Gastroesophageal sphincter (tissue), 4 donors: ENCODE measurements around the gene NXPH4. TPM values are rescaled to one million over a fixed set of nuclear protein-coding genes. Genes with fewer than 3 reads are reported as not detected.

Experiments used
- ATAC-seq: fragments of 150-250 bp; one replicate; pipeline ENCODE4 v1.9.1; 2016; ENCODE audit warnings: mild to moderate bottlenecking, moderate library complexity
- H3K27ac ChIP-seq, 4 donors: fragments of 200-600 bp; sonication (generic) in 3 of 4; 1 replicate in 3 of 4; 2 replicates in 1 of 4; pipeline ENCODE4 v1.5.1; 2016 to 2019
- H3K27me3 ChIP-seq: fragments of 200-600 bp; sonication (generic); one replicate; pipeline ENCODE4 v1.5.1; 2019
- H3K36me3 ChIP-seq, 2 donors: fragments of 200-600 bp; sonication (generic); one replicate each; pipeline ENCODE4 v1.5.1; 2019; ENCODE audit warnings: control low read depth in 1 of 2
- H3K4me1 ChIP-seq, 3 donors: fragments of 200-600 bp; sonication (generic); 1 replicate in 2 of 3; 2 replicates in 1 of 3; pipeline ENCODE4 v1.5.1; 2016 to 2019; ENCODE audit warnings: control low read depth in 2 of 3
- H3K4me3 ChIP-seq, 2 donors: fragments of 200-600 bp; sonication (generic); one replicate each; pipeline ENCODE4 v1.5.1; 2019; ENCODE audit warnings: mild to moderate bottlenecking in 1 of 2, moderate library complexity in 1 of 2
- H3K9me3 ChIP-seq, 3 donors: fragments of 200-600 bp; sonication (generic); one replicate each; pipeline ENCODE4 v1.5.1; 2017 to 2019; ENCODE audit warnings: control low read depth in 2 of 3
- CTCF ChIP-seq, 4 experiments: fragments of 200-600 bp in 2 of 4; fragments of 450-650 bp in 2 of 4; sonication (generic) in 1 of 4; IDR thresholded peaks; one replicate each; pipeline ENCODE4 v1.5.1; 2017 to 2019; ENCODE audit warnings: antibody characterized with exemption in 4 of 4, mild to moderate bottlenecking in 2 of 4, moderate library complexity in 2 of 4
- EP300 ChIP-seq: sonication (generic); formaldehyde crosslinking; IDR thresholded peaks from one replicate; pipeline ENCODE4 v1.6.1; 2017; ENCODE audit warnings: antibody characterized with exemption, mild to moderate bottlenecking
- POLR2A ChIP-seq, 2 donors: fragments of 450-650 bp; IDR thresholded peaks; one replicate each; pipeline ENCODE4 v1.6.1; 2017; ENCODE audit warnings: antibody characterized with exemption in 2 of 2, mild to moderate bottlenecking in 2 of 2, moderate library complexity in 1 of 2
- POLR2AphosphoS5 ChIP-seq: sonication (generic); formaldehyde crosslinking; IDR thresholded peaks from one replicate; pipeline ENCODE4 v1.6.1; 2017; ENCODE audit warnings: antibody characterized with exemption
- WGBS, 2 donors: methylation state at CpG; one replicate each; pipeline ENCODE4 v1.1.5; 2018; ENCODE audit warnings: low coverage in 1 of 2; 5-methylcytosine and 5-hydroxymethylcytosine counted together
- total RNA-seq, 4 donors: library from RNA; depleted of rRNA; stranded (reverse); fragments of >200 nt; gene quantifications; one replicate each; pipeline ENCODE4 v1.1.0, GENCODE V29; 2016

NXPH4 gene
- total RNA-seq, 4 donors from 2014 or later = 1.1 TPM; not detected in 3

- ATAC-seq = no peak
- Histone ChIP-seq H3K27me3 (no peaks in the 10 kb centered on the region), H3K4me3 (no peak overlapping the region), H3K9me3 (no peaks in the 10 kb centered on the region), H3K27ac (no peak overlapping the region), H3K4me1 (no peaks in the 10 kb centered on the region), H3K36me3 (peaks cover 0 to 100% of the 10 kb centered on the region in 2 donors)
- TF ChIP-seq EP300 (no peak), CTCF (IDR thresholded peaks at IDR 0.05) (no peak), POLR2A (IDR thresholded peaks at IDR 0.05) (no peak), POLR2AphosphoS5 (no peak)
- 93% methylated on average over 2 of the region's 34 CpGs; no CpG with 5 or more reads in 1 of the 2 donors for WGBS, 2 donors
Measured at GRCh38 chr12:57195611-57196371, 20.8 kb upstream of the NXPH4 start.

GRCh38 chr12:57196439-57196838, 20.2 kb upstream of the NXPH4 start:
- Histone ChIP-seq H3K4me3 (no peak overlapping the region), H3K9me3 (no peaks in the 10 kb centered on the region), H3K4me1 (no peaks in the 10 kb centered on the region), H3K27ac (no peak overlapping the region), H3K27me3 (no peaks in the 10 kb centered on the region), H3K36me3 (peaks cover 0 to 100% of the 10 kb centered on the region in 2 donors)
- no peak for TF ChIP-seq CTCF (IDR thresholded peaks at IDR 0.05)
- 67 to 75% methylated on average over 1 to 4 of the region's 4 CpGs for WGBS, 2 donors
- ATAC-seq = no peak

- ATAC-seq = no peak
- TF ChIP-seq CTCF (IDR thresholded peaks at IDR 0.05) = no peak
- TF ChIP-seq EP300 = no peak
- TF ChIP-seq POLR2AphosphoS5 = no peak
- TF ChIP-seq POLR2A (IDR thresholded peaks at IDR 0.05) = no peak
- H3K36me3 ChIP-seq = peaks cover 0 to 100% of the 10 kb centered on the region in 2 donors
- no peak overlapping the region for H3K27ac ChIP-seq
- H3K4me3 ChIP-seq = no peak overlapping the region
- WGBS, 2 donors = 81% methylated on average over 9 of the region's 22 CpGs; no CpG with 5 or more reads in 1 of the 2 donors
- no peaks in the 10 kb centered on the region for H3K9me3 ChIP-seq
- no peaks in the 10 kb centered on the region for H3K27me3 ChIP-seq
- H3K4me1 ChIP-seq = no peaks in the 10 kb centered on the region
Measured at GRCh38 chr12:57196956-57197355, 19.6 kb upstream of the NXPH4 start.

GRCh38 chr12:57198329-57198728, 18.3 kb upstream of the NXPH4 start:
- Histone ChIP-seq H3K4me3 (no peak overlapping the region), H3K4me1 (no peaks in the 10 kb centered on the region), H3K9me3 (no peaks in the 10 kb centered on the region), H3K36me3 (peaks cover 0 to 100% of the 10 kb centered on the region in 2 donors), H3K27ac (no peak overlapping the region), H3K27me3 (no peaks in the 10 kb centered on the region)
- 92% methylated on average over 5 of the region's 17 CpGs; no CpG with 5 or more reads in 1 of the 2 donors for WGBS, 2 donors
- no peak for TF ChIP-seq CTCF (IDR thresholded peaks at IDR 0.05)
- no peak for TF ChIP-seq POLR2A (IDR thresholded peaks at IDR 0.05)
- TF ChIP-seq POLR2AphosphoS5 = no peak
- TF ChIP-seq EP300 = no peak
- ATAC-seq = no peak

- peaks cover 0 to 100% of the 10 kb centered on the region in 2 donors for H3K36me3 ChIP-seq
- TF ChIP-seq POLR2A (IDR thresholded peaks at IDR 0.05) = no peak
- no peak for TF ChIP-seq EP300
- TF ChIP-seq CTCF (IDR thresholded peaks at IDR 0.05) = no peak
- no peak for TF ChIP-seq POLR2AphosphoS5
Measured at GRCh38 chr12:57199191-57199590, 17.4 kb upstream of the NXPH4 start.

More at GRCh38 chr12:57199191-57199590, 17.4 kb upstream of the NXPH4 start:
- no peaks in the 10 kb centered on the region for H3K9me3 ChIP-seq
- no peak overlapping the region for H3K27ac ChIP-seq
- H3K4me3 ChIP-seq = no peak overlapping the region
- WGBS, 2 donors = no CpG with 5 or more reads among the region's 15 CpGs
- ATAC-seq = no peak
- no peaks in the 10 kb centered on the region for H3K27me3 ChIP-seq
- no peaks in the 10 kb centered on the region for H3K4me1 ChIP-seq
